ENCODE data around the gene CRAMP1.

- TF ChIP-seq TAF1 (IDR thresholded peaks at IDR 0.05; ENCODE audit: borderline replicate concordance, insufficient read depth, low read length): no peak
- no peak for TF ChIP-seq POLR2AphosphoS5 (IDR thresholded peaks at IDR 0.05; ENCODE audit: low read depth, low read length)
Observed at GRCh38 chr16:1651974-1652312, 39.8 kb downstream of the CRAMP1 start.
